HepG2 (cell line): Measurements from ENCODE around the gene ZNF134. TPM values are rescaled to one million over a fixed set of nuclear protein-coding genes. Genes with fewer than 3 reads are reported as not detected.

Experiments used
- ARID4A ChIP-seq: sonication (generic); formaldehyde crosslinking; IDR thresholded peaks from 2 replicates; pipeline ENCODE4 v1.5.0; 2020; ENCODE audit warnings: mild to moderate bottlenecking, missing genetic modification reagents, borderline replicate concordance
- CTCF ChIP-seq: sonication (generic); formaldehyde crosslinking; IDR thresholded peaks from 2 replicates; pipeline ENCODE4 v1.5.0; 2020; ENCODE audit warnings: mild to moderate bottlenecking, missing genetic modification reagents, moderate library complexity
- DRAP1 ChIP-seq: IDR thresholded peaks from 2 replicates; pipeline ENCODE4 v1.6.1; 2016; ENCODE audit warnings: missing genetic modification reagents, missing compliant biosample characterization
- GABPA ChIP-seq, 2 experiments: IDR thresholded peaks; 2 replicates each; pipeline ENCODE4 v1.6.1; 2011 to 2016; ENCODE audit warnings: low read depth in 2 of 2, low read length in 1 of 2, missing biosample characterization in 1 of 2, missing genetic modification characterization in 1 of 2
- HBP1 ChIP-seq: IDR thresholded peaks from 2 replicates; pipeline ENCODE4 v1.6.1; 2016; ENCODE audit warnings: low read depth, control low read depth
- IRF2 ChIP-seq: IDR thresholded peaks from 2 replicates; pipeline ENCODE4 v1.6.1; 2018; ENCODE audit warnings: missing genetic modification reagents, missing compliant biosample characterization
- JUNB ChIP-seq: sonication (generic); formaldehyde crosslinking; IDR thresholded peaks from 2 replicates; pipeline ENCODE4 v1.8.0; 2022; ENCODE audit warnings: missing genetic modification reagents, mild to moderate bottlenecking, borderline replicate concordance
- SAP130 ChIP-seq: IDR thresholded peaks from 2 replicates; pipeline ENCODE4 v1.6.1; 2016; ENCODE audit warnings: low read depth
- ZBTB7B ChIP-seq: sonication (generic); formaldehyde crosslinking; IDR thresholded peaks from 2 replicates; pipeline ENCODE4 v1.4.0; 2020; ENCODE audit warnings: missing genetic modification reagents
- ZNF598 ChIP-seq: sonication (generic); formaldehyde crosslinking; IDR thresholded peaks from 2 replicates; pipeline ENCODE4 v1.5.1; 2020; ENCODE audit warnings: mild to moderate bottlenecking, missing genetic modification reagents, borderline replicate concordance
- ZNF724P ChIP-seq: sonication (generic); formaldehyde crosslinking; IDR thresholded peaks from 2 replicates; pipeline ENCODE4 v1.8.0; 2022; ENCODE audit warnings: missing genetic modification reagents, borderline replicate concordance
- ZSCAN9 ChIP-seq: IDR thresholded peaks from 2 replicates; pipeline ENCODE4 v1.6.1; 2016; ENCODE audit warnings: borderline replicate concordance
- polyA plus RNA-seq, 8 experiments: library from polyadenylated mRNA; depleted of rRNA in 3 of 8; stranded (reverse) in 7 of 8; unstranded in 1 of 8; fragments of >200 nt; fragmentation: Illumina TruSeq in 4 of 8; extraction: Trizol in 4 of 8; gene quantifications; 2 replicates each; pipeline versions ENCODE4 v1.2.1 to v1.2.3, GENCODE V29; 2011 to 2016; ENCODE audit warnings: low read depth in 4 of 8, missing spikeins in 1 of 8, mixed read lengths in 1 of 8; ENCODE audit not compliant: insufficient read depth in 1 of 8
- total RNA-seq, 5 experiments: library from RNA; depleted of rRNA; stranded (reverse); fragments of >200 nt; fragmentation: Illumina TruSeq; extraction: Trizol; gene quantifications; 2 replicates each; pipeline ENCODE4 v1.2.3, GENCODE V29; 2016; ENCODE audit warnings: low read depth in 1 of 5

ZNF134 gene
- total and polyA plus RNA-seq, 2 of the 13 experiments (the other 11 are each of a cell fraction or from before 2014, with no cell fraction given), result 6.8 to 17.1 TPM

GRCh38 chr19:57583521-57584416 is 30.3 kb upstream of the ZNF134 start, which contains the start of gene ZIK1 (continued):
- TF ChIP-seq ZSCAN9 (no peak), ARID4A (peak; percentile 80), GABPA (IDR thresholded peaks at IDR 0.05; ENCODE audit: low read depth, low read length) (peak; percentile 92), GABPA (CRISPR knock-in tag; IDR thresholded peaks at IDR 0.05; ENCODE audit: low read depth) (peak; percentile 96), HBP1 (CRISPR knock-in tag) (no peak), SAP130 (peak; percentile 79), ZNF724P (CRISPR knock-in tag) (0 out of 2 replicates have a peak, but pooled peaks have one; percentile 38), ZNF598 (CRISPR knock-in tag) (peak; percentile 33; the same call in 1 of the 2 replicates), DRAP1 (0 out of 2 replicates have a peak, but pooled peaks have one; percentile 21), JUNB (CRISPR knock-in tag) (no peak), CTCF (CRISPR knock-in tag) (peak; percentile 46), ZBTB7B (CRISPR knock-in tag) (no peak), IRF2 (0 out of 2 replicates have a peak, but pooled peaks have one; percentile 35)
